ENCODE results near the gene STOML2.

The STOML2 gene

GRCh38 chr9:35108946-35109575 lies 6.1 kb upstream of the STOML2 start:
- no peak overlapping the region for H4K5ac ChIP-seq (ENCODE audit: low read length)
- no peak overlapping the region for H3K27ac ChIP-seq (ENCODE audit: low read depth, low read length)
- no CpG with 5 or more reads among the region's 8 CpGs for WGBS (ENCODE audit: extremely low coverage, insufficient coverage, low lambda C conversion rate)
- H3K79me1 ChIP-seq (ENCODE audit: low read length), result peaks cover 10% of the 10 kb centered on the region
- H2BK120ac ChIP-seq (ENCODE audit: low read depth, low read length), result no peak overlapping the region
- no peak overlapping the region for H2BK15ac ChIP-seq (replicated peaks; ENCODE audit: low read depth)
- no peak overlapping the region for H2BK5ac ChIP-seq (ENCODE audit: low read length)
- no peak overlapping the region for H4K8ac ChIP-seq (ENCODE audit: low read depth, low read length)
- no peak overlapping the region for H3K56ac ChIP-seq (ENCODE audit: low read length)
- H3K18ac ChIP-seq (ENCODE audit: low read length), result no peak overlapping the region
- no peak overlapping the region for H3K9ac ChIP-seq (ENCODE audit: low read length)
- H3K4ac ChIP-seq (ENCODE audit: low read depth, low read length), result no peak overlapping the region
- H3K36me3 ChIP-seq (ENCODE audit: control insufficient read depth, insufficient read depth, low read length), result no peaks in the 10 kb centered on the region
- no peaks in the 10 kb centered on the region for H3K27me3 ChIP-seq (ENCODE audit: insufficient read depth, low read length, poor library complexity)
- H3K4me3 ChIP-seq (ENCODE audit: low read length), result no peak overlapping the region
- DNase-seq, result no peak
- no peak overlapping the region for H3K23ac ChIP-seq (ENCODE audit: low read length)
- H2AK5ac ChIP-seq (ENCODE audit: low read length), result no peak overlapping the region
- H3K4me2 ChIP-seq (ENCODE audit: low read length), result no peak overlapping the region
- peaks cover 6% of the 10 kb centered on the region for H3K4me1 ChIP-seq (ENCODE audit: control insufficient read depth, low read depth, low read length)
- no peaks in the 10 kb centered on the region for H3K79me2 ChIP-seq (ENCODE audit: control insufficient read depth, insufficient read depth, low read length)

- H3K4me2 ChIP-seq (ENCODE audit: low read length), result no peak overlapping the region
- no peak for DNase-seq
- no peak overlapping the region for H3K4ac ChIP-seq (ENCODE audit: low read depth, low read length)
- no peak overlapping the region for H4K8ac ChIP-seq (ENCODE audit: low read depth, low read length)
- H2BK15ac ChIP-seq (replicated peaks; ENCODE audit: low read depth), result no peak overlapping the region
- H3K4me3 ChIP-seq (ENCODE audit: low read length), result no peak overlapping the region
- H2AK5ac ChIP-seq (ENCODE audit: low read length), result no peak overlapping the region
- no peak overlapping the region for H4K5ac ChIP-seq (ENCODE audit: low read length)
- H3K36me3 ChIP-seq (ENCODE audit: control insufficient read depth, insufficient read depth, low read length), result no peaks in the 10 kb centered on the region
- no peak overlapping the region for H2BK5ac ChIP-seq (ENCODE audit: low read length)
- no peak overlapping the region for H3K56ac ChIP-seq (ENCODE audit: low read length)
- H3K79me2 ChIP-seq (ENCODE audit: control insufficient read depth, insufficient read depth, low read length), result no peaks in the 10 kb centered on the region
- no peak overlapping the region for H3K9ac ChIP-seq (ENCODE audit: low read length)
- no peak overlapping the region for H3K27ac ChIP-seq (ENCODE audit: low read depth, low read length)
- H3K4me1 ChIP-seq (ENCODE audit: control insufficient read depth, low read depth, low read length), result peaks cover 3% of the 10 kb centered on the region
- H3K23ac ChIP-seq (ENCODE audit: low read length), result no peak overlapping the region
- no peaks in the 10 kb centered on the region for H3K27me3 ChIP-seq (ENCODE audit: insufficient read depth, low read length, poor library complexity)
- peaks cover 10% of the 10 kb centered on the region for H3K79me1 ChIP-seq (ENCODE audit: low read length)
- no peak overlapping the region for H3K18ac ChIP-seq (ENCODE audit: low read length)
- WGBS (ENCODE audit: extremely low coverage, insufficient coverage, low lambda C conversion rate), result no CpG with 5 or more reads among the region's 6 CpGs
- H2BK120ac ChIP-seq (ENCODE audit: low read depth, low read length), result no peak overlapping the region
These were observed 5.5 kb upstream of the STOML2 start for GRCh38 chr9:35108461-35108860.

GRCh38 chr9:35107297-35108290 lies 4.7 kb upstream of the STOML2 start:
- Histone ChIP-seq H3K4me3 (ENCODE audit: low read length) (no peak overlapping the region), H3K4me1 (ENCODE audit: control insufficient read depth, low read depth, low read length) (peaks cover 3% of the 10 kb centered on the region), H4K8ac (ENCODE audit: low read depth, low read length) (no peak overlapping the region), H3K23ac (ENCODE audit: low read length) (no peak overlapping the region), H3K4me2 (ENCODE audit: low read length) (no peak overlapping the region), H3K27ac (ENCODE audit: low read depth, low read length) (no peak overlapping the region), H3K56ac (ENCODE audit: low read length) (no peak overlapping the region), H3K36me3 (ENCODE audit: control insufficient read depth, insufficient read depth, low read length) (no peaks in the 10 kb centered on the region), H2BK5ac (ENCODE audit: low read length) (no peak overlapping the region), H3K27me3 (ENCODE audit: insufficient read depth, low read length, poor library complexity) (no peaks in the 10 kb centered on the region), H3K4ac (ENCODE audit: low read depth, low read length) (no peak overlapping the region), H3K79me2 (ENCODE audit: control insufficient read depth, insufficient read depth, low read length) (peaks cover under 1% of the 10 kb centered on the region), H3K18ac (ENCODE audit: low read length) (no peak overlapping the region), H2BK15ac (replicated peaks; ENCODE audit: low read depth) (no peak overlapping the region), H2AK5ac (ENCODE audit: low read length) (no peak overlapping the region), H3K9ac (ENCODE audit: low read length) (no peak overlapping the region), H4K5ac (ENCODE audit: low read length) (no peak overlapping the region), H2BK120ac (ENCODE audit: low read depth, low read length) (no peak overlapping the region), H3K79me1 (ENCODE audit: low read length) (peaks cover 8% of the 10 kb centered on the region)
- DNase-seq, result no peak
- no CpG with 5 or more reads among the region's 18 CpGs for WGBS (ENCODE audit: extremely low coverage, insufficient coverage, low lambda C conversion rate)

- Histone ChIP-seq H3K79me1 (ENCODE audit: low read length) (peaks cover 16% of the 10 kb centered on the region), H3K79me2 (ENCODE audit: control insufficient read depth, insufficient read depth, low read length) (peaks cover 13% of the 10 kb centered on the region), H3K36me3 (ENCODE audit: control insufficient read depth, insufficient read depth, low read length) (no peaks in the 10 kb centered on the region), H3K27ac (ENCODE audit: low read depth, low read length) (no peak overlapping the region), H3K4me2 (ENCODE audit: low read length) (no peak overlapping the region), H3K4ac (ENCODE audit: low read depth, low read length) (no peak overlapping the region), H4K8ac (ENCODE audit: low read depth, low read length) (no peak overlapping the region), H3K4me1 (ENCODE audit: control insufficient read depth, low read depth, low read length) (peaks cover 5% of the 10 kb centered on the region), H3K18ac (ENCODE audit: low read length) (no peak overlapping the region), H3K9ac (ENCODE audit: low read length) (no peak overlapping the region), H2AK5ac (ENCODE audit: low read length) (no peak overlapping the region), H2BK120ac (ENCODE audit: low read depth, low read length) (no peak overlapping the region), H2BK15ac (replicated peaks; ENCODE audit: low read depth) (no peak overlapping the region), H3K4me3 (ENCODE audit: low read length) (no peak overlapping the region), H3K27me3 (ENCODE audit: insufficient read depth, low read length, poor library complexity) (no peaks in the 10 kb centered on the region), H3K23ac (ENCODE audit: low read length) (no peak overlapping the region), H4K5ac (ENCODE audit: low read length) (no peak overlapping the region), H3K56ac (ENCODE audit: low read length) (no peak overlapping the region), H2BK5ac (ENCODE audit: low read length) (no peak overlapping the region)
- no CpG with 5 or more reads among the region's 7 CpGs for WGBS (ENCODE audit: extremely low coverage, insufficient coverage, low lambda C conversion rate)
- no peak for DNase-seq
These were observed 3.4 kb upstream of the STOML2 start for GRCh38 chr9:35106343-35106730.

GRCh38 chr9:35105571-35106342 lies 2.8 kb upstream of the STOML2 start:
- no peak overlapping the region for H2AK5ac ChIP-seq (ENCODE audit: low read length)
- DNase-seq, result no peak
- no peak overlapping the region for H3K23ac ChIP-seq (ENCODE audit: low read length)
- no peaks in the 10 kb centered on the region for H3K27me3 ChIP-seq (ENCODE audit: insufficient read depth, low read length, poor library complexity)
- H3K36me3 ChIP-seq (ENCODE audit: control insufficient read depth, insufficient read depth, low read length), result no peaks in the 10 kb centered on the region
- WGBS (ENCODE audit: extremely low coverage, insufficient coverage, low lambda C conversion rate), result no CpG with 5 or more reads among the region's 13 CpGs
- H4K5ac ChIP-seq (ENCODE audit: low read length), result no peak overlapping the region
- H3K27ac ChIP-seq (ENCODE audit: low read depth, low read length), result no peak overlapping the region
- peaks cover 13% of the 10 kb centered on the region for H3K79me2 ChIP-seq (ENCODE audit: control insufficient read depth, insufficient read depth, low read length)
- H3K4ac ChIP-seq (ENCODE audit: low read depth, low read length), result no peak overlapping the region
- H3K4me2 ChIP-seq (ENCODE audit: low read length), result no peak overlapping the region
- no peak overlapping the region for H4K8ac ChIP-seq (ENCODE audit: low read depth, low read length)
- H3K4me1 ChIP-seq (ENCODE audit: control insufficient read depth, low read depth, low read length), result peaks cover 4% of the 10 kb centered on the region
- no peak overlapping the region for H3K9ac ChIP-seq (ENCODE audit: low read length)
- no peak overlapping the region for H2BK5ac ChIP-seq (ENCODE audit: low read length)
- H3K18ac ChIP-seq (ENCODE audit: low read length), result no peak overlapping the region
- no peak overlapping the region for H2BK15ac ChIP-seq (replicated peaks; ENCODE audit: low read depth)
- peaks cover 14% of the 10 kb centered on the region for H3K79me1 ChIP-seq (ENCODE audit: low read length)
- H2BK120ac ChIP-seq (ENCODE audit: low read depth, low read length), result no peak overlapping the region
- H3K4me3 ChIP-seq (ENCODE audit: low read length), result no peak overlapping the region
- no peak overlapping the region for H3K56ac ChIP-seq (ENCODE audit: low read length)
